Activated CD4-positive, alpha-beta T cell treated with anti-CD3 and anti-CD28 coated beads, Interleukin-2, amount 50 U/mL, for 48 hours (primary cell): ENCODE data around the gene PRDM2.

ENCODE experiments used
- DNase-seq, 2 experiments: peaks; one replicate each; pipeline ENCODE4 v3.0.0-alpha.2; 2020

Gene PRDM2

GRCh38 chr1:13869172-13869797 is 169.3 kb downstream of the PRDM2 start:
- no peak for DNase-seq

- DNase-seq = no peak
Observed at GRCh38 chr1:13871413-13871812, 171.4 kb downstream of the PRDM2 start.

- no peak for DNase-seq
Observed at GRCh38 chr1:13871886-13872285, 171.9 kb downstream of the PRDM2 start.

- DNase-seq = no peak
Observed at GRCh38 chr1:13873032-13873431, 173.0 kb downstream of the PRDM2 start.
